SU-DHL-6 (cell line): Measurements from ENCODE around the gene WNT9A.

Experiments
- EZH2phosphoT487 ChIP-seq: fragments of 200-600 bp; sonication (generic), shearing (Covaris generic); conservative IDR thresholded peaks from 2 replicates; pipeline ENCODE4 v1.6.1; 2018; ENCODE audit warnings: mild to moderate bottlenecking, antibody characterized with exemption, low read length, moderate library complexity, mixed read lengths
- TF ChIP-seq, protein P1 (sequence below): fragments of 200-600 bp; sonication (generic); IDR thresholded peaks from one replicate; pipeline ENCODE4 v1.5.1; 2017; ENCODE audit warnings: antibody characterized with exemption, mild to moderate bottlenecking, low read length, moderate library complexity; ENCODE audit not compliant: insufficient read depth, poor library complexity, severe bottlenecking

DNA sequence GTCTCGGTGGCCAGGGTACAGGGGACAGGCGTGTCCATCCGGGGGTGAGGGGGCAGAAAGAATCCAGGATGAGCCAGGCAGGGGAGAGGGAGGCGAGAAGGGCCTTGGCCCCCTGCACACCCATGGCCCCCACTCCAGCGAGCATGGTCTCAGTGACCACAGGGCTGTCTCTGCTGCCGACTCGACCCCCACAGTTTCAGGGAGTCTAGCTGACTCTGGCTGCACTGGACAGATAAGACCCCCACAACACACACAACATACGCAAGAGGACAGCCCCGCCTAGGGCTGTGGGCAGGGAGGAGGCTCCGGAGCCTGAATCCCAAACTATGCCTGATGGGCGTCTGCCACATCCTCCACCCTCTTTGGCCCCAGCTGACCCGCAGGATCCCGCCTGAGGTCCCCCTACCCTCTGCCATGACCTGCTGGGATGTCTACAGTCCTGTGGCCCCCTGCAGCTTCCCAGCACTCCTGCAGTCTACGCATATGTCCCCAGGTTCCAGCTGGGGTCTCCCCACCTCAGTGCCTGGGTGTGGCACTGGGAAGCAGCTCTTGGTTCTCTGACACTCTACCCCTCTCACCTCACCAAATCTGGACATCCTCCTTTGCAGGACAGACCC lies 22.0 kb downstream of the WNT9A start:
- TF ChIP-seq, protein P1, sequence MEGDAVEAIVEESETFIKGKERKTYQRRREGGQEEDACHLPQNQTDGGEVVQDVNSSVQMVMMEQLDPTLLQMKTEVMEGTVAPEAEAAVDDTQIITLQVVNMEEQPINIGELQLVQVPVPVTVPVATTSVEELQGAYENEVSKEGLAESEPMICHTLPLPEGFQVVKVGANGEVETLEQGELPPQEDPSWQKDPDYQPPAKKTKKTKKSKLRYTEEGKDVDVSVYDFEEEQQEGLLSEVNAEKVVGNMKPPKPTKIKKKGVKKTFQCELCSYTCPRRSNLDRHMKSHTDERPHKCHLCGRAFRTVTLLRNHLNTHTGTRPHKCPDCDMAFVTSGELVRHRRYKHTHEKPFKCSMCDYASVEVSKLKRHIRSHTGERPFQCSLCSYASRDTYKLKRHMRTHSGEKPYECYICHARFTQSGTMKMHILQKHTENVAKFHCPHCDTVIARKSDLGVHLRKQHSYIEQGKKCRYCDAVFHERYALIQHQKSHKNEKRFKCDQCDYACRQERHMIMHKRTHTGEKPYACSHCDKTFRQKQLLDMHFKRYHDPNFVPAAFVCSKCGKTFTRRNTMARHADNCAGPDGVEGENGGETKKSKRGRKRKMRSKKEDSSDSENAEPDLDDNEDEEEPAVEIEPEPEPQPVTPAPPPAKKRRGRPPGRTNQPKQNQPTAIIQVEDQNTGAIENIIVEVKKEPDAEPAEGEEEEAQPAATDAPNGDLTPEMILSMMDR, result no peak
- TF ChIP-seq EZH2phosphoT487, result no peak
